C4-2B (cell line): ENCODE data around the gene SGCA.

Source experiments
- H3K27ac ChIP-seq: fragments of 450-650 bp; 2 replicates; pipeline ENCODE4 v1.5.1; 2017
- CTCF ChIP-seq: fragments of 450-650 bp; conservative IDR thresholded peaks from 2 replicates; pipeline ENCODE4 v1.5.1; 2017; ENCODE audit warnings: mild to moderate bottlenecking
- ZFX ChIP-seq: fragments of 450-650 bp; IDR thresholded peaks from 2 replicates; pipeline ENCODE4 v1.6.1; 2017

Gene SGCA

GRCh38 chr17:50165466-50165865, 339 bp upstream of the SGCA start:
- H3K27ac ChIP-seq: no peak overlapping the region
- no peak for TF ChIP-seq ZFX
- TF ChIP-seq CTCF: no peak

GRCh38 chr17:50166518-50167181, 845 bp downstream of the SGCA start:
- TF ChIP-seq CTCF (no peak), ZFX (no peak)

GRCh38 chr17:50167371-50167770, 1.6 kb downstream of the SGCA start:
- H3K27ac ChIP-seq: no peak overlapping the region
- TF ChIP-seq ZFX (no peak), CTCF (no peak)

More at GRCh38 chr17:50166518-50167181, 845 bp downstream of the SGCA start:
- no peak overlapping the region for H3K27ac ChIP-seq

DNA sequence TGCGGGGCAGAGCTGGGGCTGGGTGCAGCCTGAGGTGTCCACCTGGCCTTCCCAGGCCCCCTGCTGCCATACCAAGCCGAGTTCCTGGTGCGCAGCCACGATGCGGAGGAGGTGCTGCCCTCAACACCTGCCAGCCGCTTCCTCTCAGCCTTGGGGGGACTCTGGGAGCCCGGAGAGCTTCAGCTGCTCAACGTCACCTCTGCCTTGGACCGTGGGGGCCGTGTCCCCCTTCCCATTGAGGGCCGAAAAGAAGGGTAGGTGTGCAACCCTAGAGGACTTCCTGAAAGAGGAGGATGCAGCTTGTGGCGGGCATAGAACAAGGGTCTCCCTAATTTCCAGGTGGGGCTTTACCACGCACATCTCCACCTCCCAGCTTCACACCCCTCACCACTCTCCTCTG, 2.5 kb downstream of the SGCA start:
- TF ChIP-seq CTCF: no peak
- TF ChIP-seq ZFX: no peak
- H3K27ac ChIP-seq: no peak overlapping the region

DNA sequence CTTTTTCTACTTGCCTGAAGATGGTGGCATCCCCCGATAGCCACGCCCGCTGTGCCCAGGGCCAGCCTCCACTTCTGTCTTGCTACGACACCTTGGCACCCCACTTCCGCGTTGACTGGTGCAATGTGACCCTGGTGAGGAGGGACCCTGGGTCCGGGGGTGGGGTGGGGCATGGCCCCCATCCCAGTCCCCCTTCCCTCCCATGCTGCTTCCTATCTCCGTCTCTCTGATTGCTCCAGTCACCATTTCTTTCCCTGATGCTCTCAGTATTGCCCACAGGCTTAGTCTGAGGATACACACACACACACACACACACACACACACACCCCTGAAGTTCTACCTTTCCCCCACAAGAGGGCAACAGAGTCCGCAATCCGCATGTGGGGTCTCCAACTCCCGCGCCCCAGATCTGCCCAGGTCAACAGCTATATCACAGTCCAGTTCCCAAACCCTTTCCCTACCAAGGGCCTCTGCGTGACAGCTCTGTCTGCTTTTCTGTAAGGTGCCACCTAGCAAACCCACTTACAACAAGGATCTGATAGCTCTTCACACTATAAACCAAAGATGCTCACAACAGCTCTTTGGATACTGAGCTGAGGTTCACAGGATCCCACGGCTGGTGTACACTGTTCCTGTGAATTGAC, 3.4 kb downstream of the SGCA start:
- H3K27ac ChIP-seq: no peak overlapping the region
- TF ChIP-seq CTCF (peak; percentile 86), ZFX (no peak)

GRCh38 chr17:50169881-50170459, 4.2 kb downstream of the SGCA start:
- TF ChIP-seq CTCF: no peak
- no peak for TF ChIP-seq ZFX
- H3K27ac ChIP-seq: no peak overlapping the region

DNA sequence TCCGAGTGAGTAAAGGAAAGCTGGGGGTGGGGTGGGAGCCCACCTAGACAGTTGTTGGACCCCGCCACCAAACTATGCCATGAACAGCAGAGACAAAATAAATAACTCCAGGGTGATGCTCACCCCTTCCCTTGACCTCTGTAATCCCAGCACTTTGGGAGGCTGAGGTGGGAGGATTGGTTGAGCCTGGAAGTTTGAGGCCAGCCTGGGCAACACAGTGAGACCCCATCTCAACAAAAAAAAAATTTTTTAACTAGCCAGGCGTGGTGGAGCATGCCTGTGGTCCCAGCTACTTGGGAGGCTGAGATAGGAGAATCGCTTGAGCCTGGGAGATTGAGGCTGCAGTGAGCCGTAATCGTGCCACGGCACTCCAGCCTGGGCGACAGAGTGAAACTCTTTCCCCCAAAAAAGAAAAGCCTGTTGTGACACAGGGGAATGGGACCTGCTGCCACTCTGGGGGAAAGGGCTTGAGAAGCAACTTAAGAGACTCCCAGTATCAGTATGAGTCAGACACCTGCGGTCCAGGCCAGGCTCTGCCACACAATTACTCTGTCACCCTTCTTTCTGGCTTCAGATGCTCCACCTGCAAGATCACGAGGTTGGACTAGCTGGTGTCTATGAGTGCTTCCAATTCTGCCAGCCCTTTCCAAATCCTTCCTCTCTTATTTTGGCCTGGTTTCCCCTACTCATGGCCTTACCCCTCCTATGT, 5.0 kb downstream of the SGCA start:
- no peak overlapping the region for H3K27ac ChIP-seq
- TF ChIP-seq CTCF (no peak), ZFX (no peak)
